ENCODE measurements around the gene SAMD5. TPM values are rescaled to one million over a fixed set of nuclear protein-coding genes. Genes with fewer than 3 reads are reported as not detected.

SAMD5 gene
- total RNA-seq, 1 donor: 0.09 TPM

- no peak for TF ChIP-seq CTCF (IDR thresholded peaks at IDR 0.05; ENCODE audit: insufficient read depth, low read length)
- peak; percentile 1 for DNase-seq (ENCODE audit: low read depth)
- peak overlapping the region; percentile 67 for H3K4me3 ChIP-seq (ENCODE audit: low read depth, low read length)
Observed at GRCh38 chr6:147507162-147508041, 1.1 kb upstream of the SAMD5 start.

DNA sequence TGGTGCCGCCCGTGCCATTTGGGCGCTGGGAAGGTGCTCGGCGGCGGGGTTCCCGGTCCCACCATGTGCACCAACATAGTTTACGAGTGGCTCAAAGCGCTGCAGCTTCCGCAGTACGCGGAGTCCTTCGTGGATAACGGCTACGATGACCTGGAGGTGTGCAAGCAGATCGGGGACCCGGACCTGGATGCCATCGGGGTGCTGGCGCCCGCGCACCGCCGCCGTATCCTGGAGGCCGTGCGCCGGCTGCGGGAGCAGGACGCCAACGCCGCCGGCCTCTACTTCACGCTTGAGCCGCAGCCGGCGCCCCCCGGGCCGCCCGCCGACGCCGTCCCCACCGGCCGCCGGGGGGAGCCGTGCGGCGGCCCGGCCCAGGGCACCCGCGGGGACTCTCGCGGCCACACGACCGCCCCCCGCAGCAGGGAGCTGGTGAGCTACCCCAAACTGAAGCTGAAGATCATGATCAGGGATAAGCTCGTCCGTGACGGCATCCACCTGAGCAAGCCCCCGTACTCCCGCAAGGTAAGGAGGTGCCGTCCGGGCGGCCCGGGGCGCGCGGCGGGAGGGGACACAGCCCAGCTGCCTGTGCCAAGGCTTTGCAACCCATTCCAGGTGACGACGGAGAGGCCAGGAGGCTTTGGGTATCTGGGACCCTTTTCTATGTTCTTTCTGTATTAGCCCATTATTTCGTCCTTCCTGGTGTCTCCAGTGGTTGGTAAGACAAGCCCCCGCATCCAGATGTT is 547 bp downstream of the SAMD5 start:
- TF ChIP-seq CTCF (IDR thresholded peaks at IDR 0.05; ENCODE audit: insufficient read depth, low read length): no peak
- peak overlapping the region; percentile 67 for H3K4me3 ChIP-seq (ENCODE audit: low read depth, low read length)
- DNase-seq (ENCODE audit: low read depth): no peak

DNA sequence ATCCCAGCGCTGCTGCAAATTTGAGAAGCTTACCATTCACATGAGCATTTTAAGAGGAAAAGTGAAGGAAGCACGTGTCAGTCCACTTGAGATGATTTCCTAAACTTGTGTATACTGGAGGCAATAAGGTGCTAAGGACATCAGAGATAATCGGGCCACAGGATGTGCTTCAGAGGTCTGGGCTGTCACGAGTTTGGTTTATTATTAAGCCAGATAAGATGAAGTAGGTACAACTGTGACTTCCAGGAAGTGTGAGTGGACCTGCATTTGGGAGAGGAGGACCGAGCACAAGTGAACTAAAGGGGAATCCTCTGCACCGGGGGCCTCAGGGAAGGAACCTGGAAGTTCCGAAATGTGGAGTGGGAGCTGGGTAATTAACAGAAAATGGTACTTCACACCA is 1.4 kb downstream of the SAMD5 start:
- no peak overlapping the region for H3K4me3 ChIP-seq (ENCODE audit: low read depth, low read length)
- DNase-seq (ENCODE audit: low read depth): no peak
- no peak for TF ChIP-seq CTCF (IDR thresholded peaks at IDR 0.05; ENCODE audit: insufficient read depth, low read length)

GRCh38 chr6:147510929-147511590 is 2.6 kb downstream of the SAMD5 start:
- no peak overlapping the region for H3K4me3 ChIP-seq (ENCODE audit: low read depth, low read length)
- no peak for DNase-seq (ENCODE audit: low read depth)

GRCh38 chr6:147514831-147515230 is 6.3 kb downstream of the SAMD5 start:
- TF ChIP-seq CTCF (IDR thresholded peaks at IDR 0.05; ENCODE audit: insufficient read depth, low read length): no peak
- no peak overlapping the region for H3K4me3 ChIP-seq (ENCODE audit: low read depth, low read length)
- no peak for DNase-seq (ENCODE audit: low read depth)

More at GRCh38 chr6:147510929-147511590, 2.6 kb downstream of the SAMD5 start:
- TF ChIP-seq CTCF (IDR thresholded peaks at IDR 0.05; ENCODE audit: insufficient read depth, low read length): no peak

- no peak for DNase-seq (ENCODE audit: low read depth)
- no peak for TF ChIP-seq CTCF (IDR thresholded peaks at IDR 0.05; ENCODE audit: insufficient read depth, low read length)
Observed at GRCh38 chr6:147515327-147515726, 6.8 kb downstream of the SAMD5 start.

More at GRCh38 chr6:147515327-147515726, 6.8 kb downstream of the SAMD5 start:
- no peak overlapping the region for H3K4me3 ChIP-seq (ENCODE audit: low read depth, low read length)
